Stimulated activated CD8-positive, alpha-beta memory T cell treated with anti-CD3 and anti-CD28 coated beads, Interleukin-7, amount 100 ng/mL, for 4 hours (primary cell): ENCODE results near the gene DNAAF1.

ENCODE experiments used
- DNase-seq, 2 donors: peaks; one replicate each; pipeline ENCODE4 v3.0.0-alpha.2; 2020; ENCODE audit warnings: low read depth in 2 of 2

DNAAF1 gene

GRCh38 chr16:84124257-84125073, 20.6 kb upstream of the DNAAF1 start:
- no peak for DNase-seq

- DNase-seq, result no peak
Observed at GRCh38 chr16:84131117-84131516, 14.0 kb upstream of the DNAAF1 start.

- DNase-seq, result no peak
Observed at GRCh38 chr16:84132527-84133285, 12.4 kb upstream of the DNAAF1 start.

GRCh38 chr16:84136331-84137125, 8.6 kb upstream of the DNAAF1 start:
- no peak for DNase-seq

GRCh38 chr16:84137287-84137686, 7.8 kb upstream of the DNAAF1 start:
- no peak for DNase-seq

- no peak for DNase-seq
Observed at GRCh38 chr16:84137769-84138357, 7.2 kb upstream of the DNAAF1 start.

- DNase-seq, result no peak
Observed at GRCh38 chr16:84138500-84138823, 6.6 kb upstream of the DNAAF1 start.

- no peak for DNase-seq
Observed at GRCh38 chr16:84138824-84139627, 6.1 kb upstream of the DNAAF1 start.

- no peak for DNase-seq
Observed at GRCh38 chr16:84139628-84140258, 5.4 kb upstream of the DNAAF1 start.

GRCh38 chr16:84141143-84141670, 3.9 kb upstream of the DNAAF1 start:
- no peak for DNase-seq

GRCh38 chr16:84143081-84143480, 2.0 kb upstream of the DNAAF1 start:
- DNase-seq, result no peak

GRCh38 chr16:84143784-84144199, 1.3 kb upstream of the DNAAF1 start:
- no peak for DNase-seq

GRCh38 chr16:84144209-84144858, 774 bp upstream of the DNAAF1 start:
- peak in 1 of 2 donors; percentile 30 for DNase-seq

- no peak for DNase-seq
Observed at GRCh38 chr16:84150926-84151325, 5.8 kb downstream of the DNAAF1 start.

- no peak for DNase-seq
Observed at GRCh38 chr16:84153660-84154214, 8.6 kb downstream of the DNAAF1 start.

- DNase-seq, result no peak
Observed at GRCh38 chr16:84155226-84155625, 10.1 kb downstream of the DNAAF1 start.

- DNase-seq, result no peak
Observed at GRCh38 chr16:84155771-84156170, 10.7 kb downstream of the DNAAF1 start.

GRCh38 chr16:84156342-84156784, 11.3 kb downstream of the DNAAF1 start:
- no peak for DNase-seq

- no peak for DNase-seq
Observed at GRCh38 chr16:84159007-84159406, 13.9 kb downstream of the DNAAF1 start.
